Endothelial cell of umbilical vein (primary cell): ENCODE measurements around the gene SPRED2. TPM values are rescaled to one million over a fixed set of nuclear protein-coding genes. Genes with fewer than 3 reads are reported as not detected.

Experiments
- BruUV-seq: library from RNA; stranded (reverse); fragments of 400-500 nt; replicated peaks from 2 replicates; lab custom pipeline; 2021; lab: Mats Ljungman, UMichigan
- CTCF ChIA-PET: fragments of 300-600, 350-600 bp; sonication (Branson Sonifier 250); formaldehyde crosslinking; loops from one replicate; lab custom pipeline; 2021; ENCODE audit warnings: antibody characterized with exemption, inconsistent platforms; lab: Charles Lee
- POLR2A ChIA-PET: fragments of 300-600, 350-600 bp; sonication (Branson Sonifier 250); formaldehyde crosslinking; loops from one replicate; lab custom pipeline; 2021; ENCODE audit warnings: antibody characterized with exemption, inconsistent platforms; lab: Charles Lee
- DNase-seq: peaks from one replicate; pipeline ENCODE4 v3.0.0-alpha.2; 2011; ENCODE audit warnings: low read depth, low spot score
- FAIRE-seq: peaks from 2 replicates; lab custom pipeline; 2011; peaks lifted over from hg19 to GRCh38; lab: Jason Lieb, UNC
- H2AFZ ChIP-seq: 2 replicates; pipeline ENCODE4 v1.6.0; 2012; ENCODE audit warnings: low read depth, low read length, control low read depth, inconsistent platforms
- H3K27ac ChIP-seq: 2 replicates; pipeline ENCODE4 v1.5.1; 2011; ENCODE audit warnings: low read depth, mild to moderate bottlenecking, control low read depth, low read length, moderate library complexity; ENCODE audit not compliant: insufficient read depth
- H3K27me3 ChIP-seq, 2 experiments: 2 replicates each; pipeline versions ENCODE4 v1.6.0 to v1.6.1; 2011; ENCODE audit warnings: low read length in 2 of 2, mixed read lengths in 1 of 2; ENCODE audit not compliant: control insufficient read depth in 2 of 2, insufficient read depth in 2 of 2
- H3K36me3 ChIP-seq, 2 experiments: 2 replicates in 1 of 2; 3 replicates in 1 of 2; pipeline ENCODE4 v1.5.1; 2011; ENCODE audit warnings: low read length in 2 of 2, mild to moderate bottlenecking in 1 of 2, moderate library complexity in 1 of 2; ENCODE audit not compliant: control insufficient read depth in 2 of 2, insufficient read depth in 2 of 2; ENCODE audit errors: extremely low read depth in 1 of 2
- H3K4me1 ChIP-seq: 3 replicates; pipeline ENCODE4 v1.5.1; 2011; ENCODE audit warnings: mild to moderate bottlenecking, low read length; ENCODE audit not compliant: control insufficient read depth, insufficient read depth; ENCODE audit errors: extremely low read depth
- H3K4me2 ChIP-seq: 2 replicates; pipeline ENCODE4 v1.6.1; 2011; ENCODE audit warnings: low read length, control low read depth, mixed read lengths; ENCODE audit not compliant: insufficient read depth
- H3K4me3 ChIP-seq, 3 experiments: fragments of 200-600 bp in 1 of 3; sonication (generic), shearing (Covaris generic) in 1 of 3; replicated peaks in 1 of 3; 2 replicates each; pipeline ENCODE4 v1.5.1; 2011 to 2016; ENCODE audit warnings: control low read depth in 3 of 3, low read length in 3 of 3, mild to moderate bottlenecking in 2 of 3, inconsistent platforms in 1 of 3, low read depth in 1 of 3, moderate library complexity in 1 of 3; ENCODE audit not compliant: insufficient read depth in 1 of 3
- H3K79me2 ChIP-seq: 2 replicates; pipeline ENCODE4 v1.6.0; 2012; ENCODE audit warnings: low read length, inconsistent platforms; ENCODE audit not compliant: control insufficient read depth, insufficient read depth
- H3K9ac ChIP-seq: replicated peaks from 2 replicates; pipeline ENCODE3; 2011; ENCODE audit warnings: low read length, control low read depth; ENCODE audit not compliant: insufficient read depth; ENCODE audit errors: extremely low read depth
- H3K9me1 ChIP-seq: replicated peaks from 3 replicates; pipeline ENCODE4 v1.6.0; 2011; ENCODE audit warnings: mild to moderate bottlenecking, low read length; ENCODE audit not compliant: control insufficient read depth, insufficient read depth; ENCODE audit errors: extremely low read depth
- H3K9me3 ChIP-seq: replicated peaks from 2 replicates; pipeline ENCODE4 v1.5.1; 2012; ENCODE audit warnings: low read length, inconsistent platforms; ENCODE audit not compliant: control insufficient read depth, insufficient read depth
- H4K20me1 ChIP-seq: replicated peaks from 2 replicates; pipeline ENCODE3; 2011; ENCODE audit warnings: mild to moderate bottlenecking, low read length; ENCODE audit not compliant: control insufficient read depth, insufficient read depth; ENCODE audit errors: extremely low read depth
- EZH2 ChIP-seq: IDR thresholded peaks from 2 replicates; pipeline ENCODE4 v1.6.1; 2012; ENCODE audit warnings: borderline replicate concordance, low read depth, mild to moderate bottlenecking, moderate library complexity, low read length, inconsistent platforms; ENCODE audit not compliant: severe bottlenecking
- FOS ChIP-seq: IDR thresholded peaks from 2 replicates; pipeline ENCODE4 v1.6.1; 2011; ENCODE audit warnings: mild to moderate bottlenecking, low read length, moderate library complexity, borderline replicate concordance; ENCODE audit not compliant: insufficient read depth
- GATA2 ChIP-seq: IDR thresholded peaks from 2 replicates; pipeline ENCODE4 v1.7.0; 2011; ENCODE audit warnings: low read depth, mild to moderate bottlenecking, moderate library complexity, mixed read lengths, low read length; ENCODE audit not compliant: insufficient read length, insufficient read depth
- JUN ChIP-seq: IDR thresholded peaks from 2 replicates; pipeline ENCODE4 v1.6.1; 2011; ENCODE audit warnings: borderline replicate concordance, low read depth; ENCODE audit not compliant: insufficient read length, insufficient read depth
- MYC ChIP-seq: IDR thresholded peaks from one replicate; pipeline ENCODE4 v1.6.1; 2011; ENCODE audit warnings: mild to moderate bottlenecking, low read depth, low read length
- POLR2A ChIP-seq: IDR thresholded peaks from 2 replicates; pipeline ENCODE4 v1.6.1; 2012; ENCODE audit warnings: low read depth, mild to moderate bottlenecking, control low read depth, low read length
- POLR2AphosphoS5 ChIP-seq: IDR thresholded peaks from 2 replicates; pipeline ENCODE4 v1.6.1; 2012; ENCODE audit warnings: low read depth, mild to moderate bottlenecking, control low read depth, low read length, moderate library complexity; ENCODE audit not compliant: insufficient read depth
- dilution Hi-C: fragments of 300-500 bp; cut with MboI; formaldehyde crosslinking; loops from one replicate; pipeline ENCODE4 v1.15.0; 2019; ENCODE audit warnings: low sequenced_read_pairs; ENCODE audit not compliant: extremely low pct_ligation_motif_present
- intact Hi-C: fragments of 100-400 bp; cut with micrococcal nuclease; formaldehyde crosslinking; loops from one replicate; pipeline ENCODE4 v1.10.0; 2022
- polyA plus RNA-seq, 4 experiments: library from polyadenylated mRNA; depleted of rRNA in 3 of 4; stranded (reverse) in 3 of 4; unstranded in 1 of 4; fragments of >200 nt; gene quantifications; 2 replicates each; pipeline versions ENCODE4 v1.2.1 to v1.2.3, GENCODE V29; 2011 to 2012; ENCODE audit warnings: missing spikeins in 1 of 4
- total RNA-seq: library from RNA; stranded (reverse); gene quantifications from 2 replicates; pipeline ENCODE4 v1.2.3, GENCODE V29; 2021
- TF ChIP-seq, protein P1 (sequence below), 2 donors: IDR thresholded peaks; 1 replicate in 1 of 2; 2 replicates in 1 of 2; pipeline ENCODE4 v1.5.1; 2011; ENCODE audit warnings: low read length in 2 of 2, mild to moderate bottlenecking in 2 of 2, moderate library complexity in 2 of 2, control low read depth in 1 of 2, inconsistent platforms in 1 of 2, low read depth in 1 of 2; ENCODE audit not compliant: insufficient read depth in 1 of 2; ENCODE audit errors: extremely low read depth in 1 of 2
- TF ChIP-seq, protein P2 (sequence below): IDR thresholded peaks from 2 replicates; pipeline ENCODE4 v1.6.1; 2011; ENCODE audit not compliant: insufficient read depth, insufficient read length

The SPRED2 gene
- total and polyA plus RNA-seq, 2 donors (not counting 3 experiments of a cell fraction or from before 2014, with no cell fraction given) = 3.6 to 9.6 TPM

DNA sequence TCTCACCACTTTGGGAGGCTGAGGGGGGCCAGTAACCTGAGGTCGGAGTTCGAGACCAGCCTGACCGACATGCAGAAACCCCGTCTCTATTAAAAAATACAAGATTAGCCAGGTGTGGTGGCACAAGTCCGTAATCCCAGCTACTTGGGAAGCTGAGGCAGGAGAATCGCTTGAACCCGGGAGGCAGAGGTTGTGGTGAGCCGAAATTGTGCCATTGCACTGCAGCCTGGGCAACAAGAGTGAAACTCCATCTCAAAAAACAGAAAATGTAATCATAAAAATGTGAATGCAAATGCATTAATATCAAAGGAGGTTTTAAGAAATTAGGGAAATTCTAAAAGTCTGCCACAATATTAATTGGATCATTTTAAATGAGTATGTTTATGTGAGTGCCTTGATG is 159.1 kb downstream of the SPRED2 start:
- TF ChIP-seq, protein P1, sequence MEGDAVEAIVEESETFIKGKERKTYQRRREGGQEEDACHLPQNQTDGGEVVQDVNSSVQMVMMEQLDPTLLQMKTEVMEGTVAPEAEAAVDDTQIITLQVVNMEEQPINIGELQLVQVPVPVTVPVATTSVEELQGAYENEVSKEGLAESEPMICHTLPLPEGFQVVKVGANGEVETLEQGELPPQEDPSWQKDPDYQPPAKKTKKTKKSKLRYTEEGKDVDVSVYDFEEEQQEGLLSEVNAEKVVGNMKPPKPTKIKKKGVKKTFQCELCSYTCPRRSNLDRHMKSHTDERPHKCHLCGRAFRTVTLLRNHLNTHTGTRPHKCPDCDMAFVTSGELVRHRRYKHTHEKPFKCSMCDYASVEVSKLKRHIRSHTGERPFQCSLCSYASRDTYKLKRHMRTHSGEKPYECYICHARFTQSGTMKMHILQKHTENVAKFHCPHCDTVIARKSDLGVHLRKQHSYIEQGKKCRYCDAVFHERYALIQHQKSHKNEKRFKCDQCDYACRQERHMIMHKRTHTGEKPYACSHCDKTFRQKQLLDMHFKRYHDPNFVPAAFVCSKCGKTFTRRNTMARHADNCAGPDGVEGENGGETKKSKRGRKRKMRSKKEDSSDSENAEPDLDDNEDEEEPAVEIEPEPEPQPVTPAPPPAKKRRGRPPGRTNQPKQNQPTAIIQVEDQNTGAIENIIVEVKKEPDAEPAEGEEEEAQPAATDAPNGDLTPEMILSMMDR (IDR thresholded peaks at IDR 0.05; ENCODE audit: extremely low read depth in 1 of 2, insufficient read depth in 1 of 2, low read depth in 1 of 2, low read length in 2 of 2) = no peak
- TF ChIP-seq POLR2A = no peak
- no peak for TF ChIP-seq MYC
- TF ChIP-seq FOS = no peak
- no peak for TF ChIP-seq POLR2AphosphoS5
- TF ChIP-seq JUN = no peak
- TF ChIP-seq, protein P2, sequence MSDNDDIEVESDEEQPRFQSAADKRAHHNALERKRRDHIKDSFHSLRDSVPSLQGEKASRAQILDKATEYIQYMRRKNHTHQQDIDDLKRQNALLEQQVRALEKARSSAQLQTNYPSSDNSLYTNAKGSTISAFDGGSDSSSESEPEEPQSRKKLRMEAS = no peak
- TF ChIP-seq EZH2 = no peak
- no peak for TF ChIP-seq GATA2
- no peak for FAIRE-seq
- Histone ChIP-seq H3K9me1 (no peaks in the 10 kb centered on the region), H3K4me3 (no peak overlapping the region), H3K4me1 (peaks cover 11% of the 10 kb centered on the region), H3K9me3 (no peaks in the 10 kb centered on the region), H3K79me2 (no peaks in the 10 kb centered on the region), H4K20me1 (no peaks in the 10 kb centered on the region), H3K27ac (no peak overlapping the region), H3K36me3 (peaks cover 4% of the 10 kb centered on the region in 2 experiments), H2AFZ (no peak overlapping the region), H3K4me2 (no peak overlapping the region), H3K27me3 (no peaks in the 10 kb centered on the region), H3K9ac (no peak overlapping the region)
- DNase-seq = no peak
- CTCF ChIA-PET = interaction anchor here (1.1 to 1.4 kb wide), 2 partner anchors 283 to 356 kb away, joined by 3 read pairs; no protein-coding TSS in a partner anchor
- POLR2A ChIA-PET = no interaction called here
- dilution Hi-C loops = no loop called here
- intact Hi-C loops = no loop called here
- BruUV-seq = no TSS peak
